Body of pancreas (tissue), 4 donors: Measurements from ENCODE around the gene CNP.

Experiments used
- CTCF ChIP-seq, 7 experiments: fragments of 450-650 bp in 4 of 7; fragments of 200-600 bp in 3 of 7; sonication (generic) in 3 of 7; IDR thresholded peaks; one replicate each; pipeline ENCODE4 v1.5.1; 2016 to 2019; ENCODE audit warnings: antibody characterized with exemption in 7 of 7
- POLR2A ChIP-seq, 3 donors: fragments of 450-650 bp; IDR thresholded peaks; one replicate each; pipeline ENCODE4 v1.6.1; 2016; ENCODE audit warnings: antibody characterized with exemption in 3 of 3, mild to moderate bottlenecking in 2 of 3

- no peak for TF ChIP-seq CTCF (IDR thresholded peaks at IDR 0.05)
- TF ChIP-seq POLR2A (IDR thresholded peaks at IDR 0.05), result no peak
Measured at GRCh38 chr17:41976142-41976768, 9.7 kb downstream of the CNP start.
